GM18502 (cell line): ENCODE results near the gene MAN2A1.
A peak's percentile ranks its signal among the peaks of the same experiment; 100 is the strongest.
"Not testable (repeated sequence)": the region's sequence is repeated elsewhere in the genome, so short reads cannot be mapped to it uniquely, and the experiment has no call there.

ENCODE experiments used
- ATAC-seq: cut with Tn5 transposase; IDR thresholded peaks from one replicate; pipeline ENCODE4 v1.9.1; 2021; ENCODE audit warnings: mild to moderate bottlenecking; ENCODE audit not compliant: unreplicated experiment, poor library complexity

MAN2A1 gene

DNA sequence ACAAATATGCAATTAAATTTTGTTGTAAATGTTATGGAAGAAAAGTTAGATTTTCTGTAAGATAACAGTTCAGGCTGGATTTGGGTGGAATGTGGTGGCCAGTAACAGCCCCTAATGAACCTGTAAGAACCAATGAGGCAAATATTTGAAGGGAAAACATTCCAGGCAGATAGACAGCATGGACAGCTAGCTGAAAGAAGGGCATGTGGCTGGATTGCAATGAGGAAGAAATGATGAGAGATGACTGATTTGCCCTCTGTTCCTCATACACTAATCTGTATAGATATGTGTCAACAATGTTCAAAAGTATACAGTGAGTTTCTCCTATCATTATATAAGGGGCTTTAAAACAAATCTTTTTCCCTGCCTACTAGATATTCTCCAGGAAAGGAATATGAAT, 58.8 kb downstream of the MAN2A1 start:
- ATAC-seq: no peak

DNA sequence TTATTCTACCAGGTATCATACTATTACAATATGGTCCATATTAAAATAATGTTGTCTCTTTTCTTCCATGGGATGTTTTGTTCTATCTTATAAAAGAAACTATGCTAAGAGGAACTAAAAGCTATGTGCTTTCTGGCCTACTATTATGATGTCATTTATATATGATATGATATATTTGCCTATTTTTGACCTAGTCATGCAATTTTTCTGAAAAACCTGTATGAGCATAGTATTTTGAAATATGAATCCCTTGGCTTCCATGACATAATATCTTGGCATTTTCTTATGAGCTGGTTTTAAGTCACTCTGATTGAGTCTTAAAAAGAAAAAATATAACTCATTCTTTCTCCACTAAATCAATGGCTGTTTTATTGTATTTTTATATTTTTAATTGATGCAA, 60.7 kb downstream of the MAN2A1 start:
- ATAC-seq: no peak

DNA sequence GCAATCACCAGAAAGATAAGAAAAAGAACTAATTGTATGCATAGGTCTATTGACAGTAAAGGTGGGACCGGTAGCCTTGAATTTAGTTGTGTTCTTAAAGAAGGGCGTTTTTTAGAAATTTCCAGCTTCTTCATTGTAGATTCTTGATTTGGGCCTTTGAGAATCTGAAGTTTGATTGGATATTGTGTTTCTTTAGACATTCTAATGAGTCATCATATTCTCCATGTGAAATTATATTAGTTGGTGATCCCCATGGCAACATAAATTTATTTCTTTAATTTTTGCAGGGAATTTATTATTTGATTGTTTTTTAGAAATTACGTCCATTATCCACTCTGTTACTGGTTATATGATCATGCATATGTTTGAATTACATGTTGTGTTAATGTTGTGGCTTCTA, 63.6 kb downstream of the MAN2A1 start:
- ATAC-seq: no peak

DNA sequence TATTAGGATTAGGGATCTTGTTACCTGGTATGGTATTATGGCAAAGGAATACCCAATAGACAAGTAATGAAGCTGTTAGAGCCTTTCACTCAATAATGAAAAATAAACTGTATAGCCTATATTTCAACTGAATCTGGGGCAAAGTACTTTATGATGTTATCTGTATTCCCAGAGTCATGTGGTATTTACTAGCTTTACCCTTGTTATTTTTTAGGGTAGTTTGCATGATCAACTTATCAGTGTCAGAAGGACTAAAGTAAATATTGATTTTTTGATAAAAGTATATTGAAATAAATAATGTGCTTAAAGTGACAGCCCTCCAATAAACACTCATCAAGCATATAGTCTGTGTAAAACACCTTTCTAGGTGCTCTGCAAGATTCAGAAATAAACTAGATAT, 64.6 kb downstream of the MAN2A1 start:
- ATAC-seq: no peak

DNA sequence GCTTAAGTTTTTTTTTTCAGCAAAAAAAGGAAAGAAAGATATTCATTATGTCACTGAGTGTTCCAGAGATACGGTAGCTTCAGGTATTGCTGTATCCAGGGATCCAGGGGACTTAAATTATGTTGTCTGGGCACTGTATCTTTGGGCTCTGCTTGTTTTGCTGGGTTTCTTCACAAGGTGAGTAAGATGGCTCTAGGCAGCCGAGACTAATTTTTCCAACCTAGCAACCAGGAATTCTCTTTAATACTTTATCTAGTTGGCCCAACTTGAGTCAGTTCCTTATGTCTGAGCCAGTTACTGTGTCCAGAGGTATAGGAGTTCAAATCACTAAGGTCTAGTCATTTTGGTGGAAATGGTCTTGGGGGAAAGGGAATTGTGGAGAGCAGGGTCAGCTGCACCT, 66.0 kb downstream of the MAN2A1 start:
- no peak for ATAC-seq

DNA sequence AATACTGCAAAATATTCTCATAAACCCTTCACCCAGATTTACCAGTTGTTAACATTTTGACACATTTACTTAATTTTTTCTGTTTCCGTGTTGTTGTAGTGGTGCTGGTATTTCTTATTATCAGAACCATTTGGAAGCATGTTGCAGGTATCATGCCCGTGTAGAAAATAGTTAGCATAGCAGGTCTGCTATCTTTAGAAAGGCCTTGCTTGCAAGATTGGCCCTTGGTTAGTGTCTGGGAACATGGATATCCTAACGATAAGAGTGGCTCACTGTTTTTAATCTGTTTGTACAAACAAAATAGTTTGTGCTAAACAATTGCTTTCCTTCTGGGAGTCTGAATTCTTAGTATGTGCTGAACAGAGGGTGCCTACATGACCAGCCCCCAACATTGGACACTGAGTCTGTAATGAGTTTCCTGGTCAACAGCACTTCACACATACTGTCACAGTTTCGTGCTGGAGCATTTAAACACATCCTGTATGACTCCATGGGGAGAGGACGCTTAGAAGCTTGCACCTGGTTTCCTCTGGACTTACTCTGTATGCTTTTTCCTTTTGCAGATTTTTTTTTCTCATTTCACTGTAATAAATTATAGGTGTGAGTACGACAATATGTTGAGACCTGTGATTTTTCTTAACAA, 66.9 kb downstream of the MAN2A1 start:
- ATAC-seq: no peak

DNA sequence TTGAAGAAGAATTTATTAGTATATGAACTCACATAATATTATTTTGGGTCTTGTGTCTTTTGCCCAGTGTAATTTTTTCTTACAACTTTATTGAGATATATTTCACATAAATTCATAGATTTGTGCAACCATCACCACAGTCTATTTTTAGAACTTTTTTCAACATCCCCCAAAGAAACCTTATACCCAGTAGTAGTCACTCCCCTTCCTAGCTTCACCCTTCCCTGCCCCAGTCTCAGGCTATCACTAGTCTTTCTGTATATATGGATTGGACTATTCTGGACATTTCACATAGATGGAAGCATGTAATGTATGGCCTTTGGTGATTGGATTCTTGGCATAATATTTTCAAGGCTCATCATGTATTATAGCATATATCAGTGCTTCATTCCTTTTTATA, 67.8 kb downstream of the MAN2A1 start:
- ATAC-seq: no peak

DNA sequence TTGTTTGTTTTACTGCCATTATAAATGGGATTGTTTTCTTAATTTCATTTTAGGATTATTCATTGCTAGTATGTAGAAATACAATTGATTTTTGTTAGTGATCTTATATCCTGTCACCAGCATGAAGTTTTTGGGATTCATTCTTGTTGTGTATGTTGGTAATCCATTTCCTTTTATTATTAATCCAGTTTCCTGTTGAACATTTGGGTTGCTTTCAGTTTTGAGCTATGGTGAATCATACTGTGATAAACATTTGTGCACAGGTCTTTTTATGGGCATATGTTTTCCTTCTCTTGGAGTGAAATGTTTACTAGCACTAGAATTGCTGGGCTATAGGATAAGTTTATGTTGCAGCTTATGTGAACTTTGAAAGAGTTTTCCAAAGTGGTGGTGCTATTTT, 69.6 kb downstream of the MAN2A1 start:
- no peak for ATAC-seq

DNA sequence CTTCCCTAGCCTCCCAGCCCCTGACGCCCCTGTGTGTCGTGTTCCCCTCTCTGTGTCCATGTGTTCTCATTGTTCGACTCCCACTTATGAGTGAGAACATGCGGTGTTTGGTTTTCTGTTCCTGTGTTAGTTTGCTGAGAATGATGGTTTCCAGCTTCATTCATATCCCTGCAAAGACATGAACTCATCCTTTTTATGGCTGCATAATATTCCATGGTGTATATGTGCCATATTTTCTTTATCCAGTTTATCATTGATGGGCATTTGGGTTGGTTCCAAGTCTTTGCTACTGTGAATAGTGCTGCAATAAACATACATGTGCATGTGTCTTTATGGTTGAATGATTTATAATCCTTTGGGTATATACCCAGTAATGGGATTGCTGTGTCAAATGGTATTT, 70.4 kb downstream of the MAN2A1 start:
- ATAC-seq: not testable (repeated sequence)

DNA sequence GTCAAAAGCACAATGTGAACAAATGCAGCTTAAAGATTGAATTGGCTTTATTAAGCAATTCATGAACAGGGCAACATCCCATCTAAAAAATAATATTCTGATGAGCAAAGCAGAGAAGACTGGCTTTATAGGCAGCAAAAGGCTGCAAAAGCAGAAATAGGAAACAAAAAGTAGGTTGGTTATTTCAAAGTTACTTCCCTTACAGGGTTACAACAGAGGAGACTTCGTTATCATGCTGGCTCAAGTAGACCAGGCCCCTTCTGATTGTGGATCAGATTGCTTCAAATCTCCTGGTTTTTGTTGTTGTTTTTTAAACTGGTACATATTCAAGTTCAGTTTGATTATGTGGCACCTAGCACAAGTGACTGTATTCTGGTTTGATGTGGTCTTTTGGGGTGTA, 73.1 kb downstream of the MAN2A1 start:
- no peak for ATAC-seq

DNA sequence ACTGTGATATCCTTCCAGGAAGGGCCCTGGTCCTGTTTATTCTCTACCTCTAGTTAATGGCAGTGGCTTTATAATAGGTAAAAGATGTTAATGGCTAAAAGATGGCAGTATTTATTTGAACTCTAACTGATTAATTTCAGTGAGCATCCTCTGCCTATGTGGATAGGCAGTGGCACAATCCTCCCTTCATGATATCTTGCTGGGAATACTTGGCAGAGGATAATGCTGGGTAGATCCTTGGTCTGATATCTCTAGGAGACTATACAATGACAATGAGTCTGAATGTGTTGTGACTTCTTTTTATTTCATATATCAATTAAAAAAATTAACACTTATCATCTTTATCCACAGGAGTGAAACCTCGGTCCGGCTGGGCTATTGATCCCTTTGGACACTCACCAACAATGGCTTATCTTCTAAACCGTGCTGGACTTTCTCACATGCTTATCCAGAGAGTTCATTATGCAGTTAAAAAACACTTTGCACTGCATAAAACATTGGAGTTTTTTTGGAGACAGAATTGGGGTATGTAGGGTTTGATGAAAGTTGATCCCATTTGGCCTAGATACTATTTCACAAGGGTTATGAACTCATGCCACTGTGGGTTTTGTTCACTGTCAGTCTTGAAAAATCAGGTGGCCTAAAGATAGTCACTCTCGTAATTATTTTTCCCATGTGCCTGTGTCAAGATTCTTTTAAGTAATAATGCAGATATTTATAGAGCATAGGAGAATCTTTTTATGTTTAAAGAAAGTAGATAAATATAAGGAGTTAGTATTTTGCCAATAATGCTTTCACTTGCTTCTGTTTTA, 77.7 kb downstream of the MAN2A1 start:
- ATAC-seq: no peak

DNA sequence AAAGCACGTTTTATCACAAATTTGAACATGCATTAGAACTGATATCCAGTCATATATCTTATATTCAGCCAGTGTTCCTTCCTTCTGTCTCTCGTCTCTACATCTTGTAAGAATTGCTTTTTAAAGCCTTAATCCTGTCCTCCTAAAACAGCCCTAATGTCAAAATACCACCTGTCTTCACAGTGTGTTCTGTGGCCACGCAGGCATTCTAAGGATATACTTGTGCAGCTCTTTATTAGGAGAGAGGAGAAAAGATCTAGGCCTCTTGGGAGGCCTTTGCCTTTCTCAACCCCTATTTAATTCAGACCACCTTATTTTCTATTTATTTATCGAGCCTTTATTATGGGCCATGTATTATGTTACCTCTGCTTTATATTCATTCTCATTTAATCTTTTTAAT, 78.3 kb downstream of the MAN2A1 start:
- no peak for ATAC-seq

DNA sequence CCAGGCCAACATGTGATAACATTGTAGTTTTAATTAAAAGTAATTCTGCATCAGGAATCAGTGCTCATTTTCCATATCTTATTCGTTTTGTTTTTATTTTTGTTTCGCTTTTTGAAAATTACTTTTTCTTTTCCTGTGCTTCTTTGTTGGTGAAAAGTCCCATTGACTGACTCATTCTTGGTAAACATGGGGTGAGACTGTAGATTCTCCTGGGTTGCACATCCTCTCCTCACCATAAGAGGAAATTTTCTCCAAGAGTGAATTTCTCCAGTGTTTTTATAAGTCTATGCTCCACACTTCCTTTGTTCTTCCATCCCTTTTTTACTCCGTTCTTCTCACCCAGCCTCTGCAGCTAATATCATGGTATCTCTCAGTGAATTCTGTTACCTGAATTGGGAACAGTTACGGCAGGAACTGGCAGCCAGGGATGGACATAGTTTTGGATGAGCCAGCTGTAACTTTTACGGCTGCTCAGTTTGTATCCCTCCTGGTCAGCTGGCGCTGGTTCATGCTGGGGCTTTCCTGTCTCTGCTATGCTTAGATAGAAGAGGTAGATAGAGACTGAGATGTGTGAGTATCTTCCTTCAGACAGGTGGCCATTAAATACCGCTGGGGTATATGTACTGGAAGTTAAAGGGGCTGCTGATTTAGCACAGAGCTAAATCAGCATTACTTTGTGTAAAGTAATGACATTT, 80.0 kb downstream of the MAN2A1 start:
- ATAC-seq: no peak

DNA sequence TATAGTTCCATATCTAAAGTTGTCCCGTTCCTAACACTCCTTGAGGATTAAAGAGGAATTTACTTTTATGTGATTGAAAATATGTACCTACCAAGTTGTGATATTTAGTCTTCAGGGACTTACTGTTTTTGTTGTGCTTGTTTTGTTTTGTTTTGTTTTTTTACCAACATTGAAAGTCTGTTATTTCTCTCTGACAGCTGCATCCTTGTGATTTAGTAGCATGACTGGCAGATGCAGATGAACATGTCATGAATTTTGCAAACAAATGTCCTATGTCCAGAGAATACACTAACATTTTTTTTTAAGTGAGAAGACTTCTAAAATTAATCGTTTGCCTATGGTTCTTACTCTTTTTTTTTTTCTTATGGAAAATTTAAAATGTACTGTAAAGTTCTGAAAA, 85.4 kb downstream of the MAN2A1 start:
- no peak for ATAC-seq

DNA sequence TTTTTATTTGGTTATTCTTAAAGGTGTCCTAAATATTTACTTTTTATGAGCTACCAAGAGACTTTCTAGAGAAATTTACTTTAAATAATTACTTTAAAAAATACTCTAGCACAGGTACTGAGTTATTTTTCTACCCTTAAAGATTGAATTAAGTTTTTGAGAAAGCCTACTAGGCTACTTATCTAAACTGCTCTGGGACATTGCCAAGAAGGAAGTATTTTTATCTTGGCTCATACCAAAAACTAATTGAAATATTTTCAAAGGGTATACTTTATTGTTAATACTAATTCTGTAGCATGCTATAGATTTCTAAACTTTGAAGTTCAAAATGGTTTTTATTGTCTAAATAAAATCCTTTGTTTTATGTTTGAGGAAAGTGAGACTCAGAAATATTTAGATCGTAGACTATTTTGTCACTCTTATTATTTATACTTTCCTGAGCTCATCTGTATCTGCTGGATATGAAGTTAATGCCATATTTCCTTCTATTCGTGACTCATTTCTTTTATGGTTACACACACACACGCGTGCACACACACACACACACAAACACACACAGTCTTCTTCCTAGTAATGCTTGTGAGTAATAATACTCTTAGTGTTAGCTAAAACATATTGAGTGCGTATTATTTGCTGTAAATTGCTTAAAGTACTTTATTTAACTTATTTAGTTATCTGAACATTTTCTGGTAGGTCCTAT, 89.5 kb downstream of the MAN2A1 start:
- no peak for ATAC-seq

DNA sequence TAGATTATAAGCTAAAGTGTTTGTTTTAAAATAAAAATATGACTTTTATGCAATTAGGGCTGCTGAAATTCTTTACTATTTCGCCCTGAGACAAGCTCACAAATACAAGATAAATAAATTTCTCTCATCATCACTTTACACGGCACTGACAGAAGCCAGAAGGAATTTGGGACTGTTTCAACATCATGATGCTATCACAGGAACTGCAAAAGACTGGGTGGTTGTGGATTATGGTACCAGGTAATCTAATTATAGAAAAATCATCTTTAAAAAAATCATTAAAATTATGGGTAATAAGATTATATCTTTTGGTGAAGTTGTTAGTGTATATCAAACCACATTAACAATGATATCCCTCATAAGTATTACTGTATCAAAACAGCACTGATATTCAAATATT, 95.0 kb downstream of the MAN2A1 start:
- ATAC-seq: no peak

DNA sequence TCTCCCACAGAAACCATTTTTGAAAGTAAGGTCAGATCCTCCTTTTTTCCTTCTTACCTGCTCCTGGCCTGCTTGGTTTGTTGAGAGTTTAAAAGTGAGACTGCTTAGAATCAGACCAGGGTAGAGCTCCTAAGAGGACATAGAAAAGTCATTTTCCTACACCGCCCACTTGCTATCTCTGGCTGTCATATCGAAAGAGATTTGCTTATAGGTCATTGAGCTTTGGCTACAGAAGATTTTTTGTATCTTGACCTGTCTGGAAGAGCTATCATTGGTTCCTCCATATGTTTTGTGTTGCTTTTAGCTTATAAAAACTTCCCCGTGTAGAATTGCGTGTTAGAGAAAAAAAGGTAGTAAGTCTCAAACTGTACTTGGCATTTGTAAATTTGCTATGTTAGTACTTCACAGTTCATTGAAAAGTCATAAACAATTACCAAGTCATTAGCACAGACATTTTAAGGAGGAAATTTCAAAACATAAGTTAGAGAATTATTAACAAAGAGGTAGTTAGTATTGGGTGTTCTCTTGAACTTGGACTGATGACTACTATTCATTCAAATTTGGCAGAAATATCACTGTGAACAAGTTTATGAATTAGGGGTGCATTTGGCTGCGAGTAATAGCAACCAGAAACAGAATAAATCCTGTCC, 96.6 kb downstream of the MAN2A1 start:
- no peak for ATAC-seq

DNA sequence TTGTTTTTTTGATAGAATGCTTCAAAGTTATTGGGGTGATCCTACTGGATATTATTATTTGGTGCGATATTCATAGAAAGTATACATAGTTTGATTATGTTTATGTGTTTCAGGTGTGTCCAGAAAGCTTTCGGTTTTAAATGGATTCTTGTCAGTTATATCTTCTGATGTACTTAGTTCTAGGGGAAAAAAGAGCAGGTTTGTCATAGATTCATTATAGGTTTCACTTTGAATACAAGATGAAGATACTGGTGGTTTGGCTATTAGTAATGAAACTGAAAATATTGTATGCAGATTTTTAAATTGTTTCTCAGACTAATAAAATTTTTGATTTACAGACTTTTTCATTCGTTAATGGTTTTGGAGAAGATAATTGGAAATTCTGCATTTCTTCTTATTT, 98.9 kb downstream of the MAN2A1 start:
- ATAC-seq: peak; percentile 98

DNA sequence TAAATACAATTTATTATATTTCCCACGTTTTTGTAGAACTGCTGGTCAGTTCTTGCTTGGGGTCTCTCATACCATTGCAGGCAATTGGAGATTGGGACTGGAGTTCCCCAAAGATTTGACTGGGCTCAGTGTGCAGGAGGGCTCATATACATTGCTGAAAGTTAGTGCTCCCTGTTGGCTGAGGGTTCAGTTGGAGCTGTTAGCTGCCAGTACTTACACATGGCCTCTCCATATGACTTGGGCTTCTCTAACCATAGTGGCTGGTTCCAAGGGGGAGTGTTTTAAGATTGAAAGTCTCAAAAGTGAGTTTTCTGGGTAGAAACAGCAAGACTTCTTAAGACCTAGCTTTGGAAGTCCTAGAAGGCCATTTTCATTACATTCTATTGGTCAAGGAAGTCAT, 102.9 kb downstream of the MAN2A1 start:
- no peak for ATAC-seq

DNA sequence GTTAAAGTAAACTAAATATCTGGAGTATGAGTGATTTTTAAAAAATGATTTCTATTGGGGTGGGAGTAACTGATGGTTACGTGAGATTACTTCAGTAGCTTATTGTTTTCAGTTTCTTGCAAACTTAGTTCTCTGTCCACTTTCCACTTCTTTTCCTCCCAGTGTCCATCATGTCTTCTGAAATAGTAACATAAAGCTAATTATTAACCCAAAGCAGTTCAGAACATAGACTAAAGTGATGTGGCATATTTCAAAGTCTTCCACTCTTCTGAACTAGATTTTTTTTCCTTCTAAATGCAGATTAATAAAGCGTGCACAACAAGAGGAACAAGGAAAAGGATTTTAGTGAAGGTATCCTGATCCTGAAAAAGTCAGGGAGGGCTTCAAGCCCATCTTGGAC, 114.1 kb downstream of the MAN2A1 start:
- ATAC-seq: no peak
